Activated CD4-positive, alpha-beta memory T cell treated with anti-CD3 and anti-CD28 coated beads, Interleukin-2, amount 10 ng/mL, durations not matched to agents 7 days and 5 days (primary cell): Measurements from ENCODE around the gene ZFYVE28. TPM values are rescaled to one million over a fixed set of nuclear protein-coding genes. Genes with fewer than 3 reads are reported as not detected.

Source experiments
- CTCF ChIA-PET: fragments of 350-600 bp; sonication (Branson Sonifier 250); formaldehyde crosslinking; loops from one replicate; lab custom pipeline; 2021; ENCODE audit warnings: antibody characterized with exemption, inconsistent platforms; lab: Charles Lee
- POLR2A ChIA-PET: fragments of 350-600 bp; sonication (Branson Sonifier 250); formaldehyde crosslinking; loops from one replicate; lab custom pipeline; 2021; ENCODE audit warnings: antibody characterized with exemption; lab: Charles Lee
- DNase-seq: peaks from one replicate; pipeline ENCODE4 v3.0.0-alpha.2; 2020
- H3K27ac Mint-ChIP-seq: one replicate; pipeline ENCODE4 v1.8.0; 2021; ENCODE audit warnings: mild to moderate bottlenecking, mixed read lengths
- H3K27me3 Mint-ChIP-seq: one replicate; pipeline ENCODE4 v1.8.0; 2021; ENCODE audit warnings: mixed read lengths
- H3K36me3 Mint-ChIP-seq: one replicate; pipeline ENCODE4 v1.8.0; 2021; ENCODE audit warnings: low read depth, mixed read lengths
- H3K4me1 Mint-ChIP-seq: one replicate; pipeline ENCODE4 v1.8.0; 2021; ENCODE audit warnings: mixed read lengths
- H3K4me3 Mint-ChIP-seq: one replicate; pipeline ENCODE4 v1.8.0; 2021; ENCODE audit warnings: mild to moderate bottlenecking, mixed read lengths
- H3K9me3 Mint-ChIP-seq: one replicate; pipeline ENCODE4 v1.8.0; 2021; ENCODE audit warnings: mixed read lengths
- total RNA-seq, 2 experiments: library from RNA; stranded (reverse); gene quantifications; one replicate each; pipeline ENCODE4 v1.2.3, GENCODE V29; 2021

The ZFYVE28 gene
- total RNA-seq, 2 experiments from 2014 or later = 38.9 to 40.1 TPM

DNA sequence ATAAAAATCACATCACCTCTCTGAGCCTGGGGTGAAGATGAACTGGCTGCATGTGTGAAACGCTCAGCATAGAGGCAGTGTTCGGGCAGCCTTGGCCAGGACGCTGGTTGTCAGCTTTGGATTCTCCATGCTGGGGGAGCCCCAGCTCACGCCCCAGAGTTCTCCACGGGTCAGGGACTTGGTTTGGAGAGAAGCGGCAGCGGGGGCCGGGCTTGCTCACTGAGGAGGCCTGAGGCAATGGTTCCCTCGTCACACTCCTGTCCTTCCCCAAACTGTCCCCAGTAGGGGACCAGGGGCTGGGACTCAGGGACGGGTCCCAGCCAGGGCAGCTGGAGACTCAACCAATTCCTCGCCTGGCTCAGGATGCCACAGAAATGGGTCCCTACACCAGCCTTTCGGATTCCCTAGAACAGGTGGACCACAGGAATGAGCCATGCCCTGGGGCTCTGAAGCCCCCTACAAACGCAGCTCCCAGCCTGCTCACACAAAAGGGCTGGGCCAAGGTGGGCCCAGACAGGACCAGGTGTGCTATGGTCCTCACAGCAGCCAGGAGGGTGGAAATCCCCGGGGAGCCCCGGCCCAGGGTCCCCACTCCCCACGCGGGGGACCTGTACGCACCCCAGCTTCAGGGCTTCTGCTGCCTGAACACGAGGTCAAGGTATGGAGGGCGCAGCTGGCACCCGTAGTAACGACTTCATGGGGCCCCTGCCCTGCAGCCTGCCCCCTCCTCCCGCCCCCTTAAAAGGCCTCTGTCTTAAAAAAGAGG is 157.9 kb downstream of the ZFYVE28 start:
- Mint-ChIP-seq H3K36me3 (no peaks in the 10 kb centered on the region), H3K27me3 (no peaks in the 10 kb centered on the region), H3K9me3 (no peaks in the 10 kb centered on the region), H3K4me3 (peak overlapping the region; percentile 67), H3K27ac (no peak overlapping the region), H3K4me1 (peaks cover 4% of the 10 kb centered on the region)
- no peak for DNase-seq
- POLR2A ChIA-PET = interaction anchor here (0.7 to 2.7 kb wide), 5 partner anchors 19 to 208 kb away, joined by 3 to 25 read pairs (median 3); partner anchors contain the start of genes HAUS3, POLN and RNF4
- CTCF ChIA-PET = no interaction called here

DNA sequence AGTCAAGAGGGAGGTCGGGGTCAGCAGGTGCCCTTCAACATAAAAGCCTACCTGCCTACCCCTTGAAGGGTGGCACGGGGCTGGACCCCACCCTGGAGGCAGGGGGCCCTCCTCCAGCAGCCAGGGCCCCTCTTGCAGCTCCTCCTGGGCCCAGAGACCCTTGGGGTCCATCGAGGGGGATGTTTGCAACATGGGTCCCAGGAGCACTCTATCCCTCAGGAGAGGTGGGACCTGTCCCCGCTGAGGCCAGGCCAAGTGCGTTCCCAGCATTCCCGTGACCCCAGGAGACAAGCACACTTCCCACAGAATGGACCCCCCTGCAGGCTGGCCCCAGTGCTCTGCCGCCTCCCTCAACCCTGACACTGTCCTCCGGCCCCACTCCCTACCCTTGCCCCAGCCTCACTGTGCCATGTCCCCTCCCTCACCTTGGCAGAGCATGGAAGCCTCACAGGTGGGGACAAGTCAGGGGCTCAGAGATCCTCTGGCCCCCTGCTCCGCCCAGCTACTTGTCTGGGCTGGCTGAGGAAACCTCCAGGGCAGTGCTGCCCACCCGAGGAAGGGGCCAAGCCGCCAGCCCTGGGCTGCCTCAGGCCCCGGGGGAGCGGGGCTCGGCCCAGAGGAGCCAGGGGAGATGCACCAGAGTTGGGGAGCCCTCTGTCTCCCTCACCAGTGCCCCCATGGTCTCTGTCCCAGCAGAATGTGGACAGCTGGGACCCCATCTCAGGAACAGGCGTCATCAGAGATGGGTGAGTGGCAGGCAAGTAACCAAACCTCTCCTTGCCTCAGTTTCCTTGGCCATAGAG is 158.7 kb downstream of the ZFYVE28 start:
- Mint-ChIP-seq H3K4me1 (peaks cover 4% of the 10 kb centered on the region), H3K27ac (no peak overlapping the region), H3K4me3 (peak overlapping the region; percentile 67), H3K36me3 (no peaks in the 10 kb centered on the region), H3K27me3 (no peaks in the 10 kb centered on the region), H3K9me3 (no peaks in the 10 kb centered on the region)
- no peak for DNase-seq
- ChIA-PET CTCF (no interaction called here), POLR2A (interaction anchor here (0.7 to 1.7 kb wide), 3 partner anchors 18 to 66 kb away, joined by 3 read pairs; partner anchors contain the start of genes HAUS3 and POLN)

DNA sequence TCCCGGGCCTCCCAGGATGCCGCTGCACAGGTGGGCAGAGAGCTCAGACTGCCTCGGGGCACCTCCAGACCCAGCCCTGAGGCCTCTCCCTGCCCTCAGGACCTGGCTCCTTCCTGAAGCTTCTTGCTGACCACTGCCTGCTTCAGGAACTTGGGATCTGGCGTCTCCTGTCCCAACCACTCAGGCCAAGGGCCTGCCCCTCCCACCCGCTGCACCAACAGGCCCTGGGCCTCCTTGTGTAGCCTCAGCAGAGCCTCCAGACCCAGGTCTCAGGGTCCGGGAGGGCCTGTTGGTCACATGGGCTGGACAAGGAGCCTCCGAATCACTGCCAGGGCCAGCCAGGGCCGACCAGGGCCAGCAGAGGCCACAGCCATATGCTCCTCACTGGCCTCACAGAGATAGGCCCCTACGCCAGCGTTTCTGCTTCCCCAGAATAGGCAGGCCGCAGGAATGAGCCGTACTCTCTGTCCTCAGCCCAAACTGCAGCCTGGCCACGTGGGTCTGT is 159.4 kb downstream of the ZFYVE28 start:
- no peaks in the 10 kb centered on the region for H3K9me3 Mint-ChIP-seq
- no peaks in the 10 kb centered on the region for H3K27me3 Mint-ChIP-seq
- no peak overlapping the region for H3K4me3 Mint-ChIP-seq
- no peaks in the 10 kb centered on the region for H3K36me3 Mint-ChIP-seq
- H3K4me1 Mint-ChIP-seq = peaks cover 4% of the 10 kb centered on the region
- CTCF ChIA-PET = no interaction called here
- no peak overlapping the region for H3K27ac Mint-ChIP-seq
- POLR2A ChIA-PET = interaction anchor here (1.4 kb wide), 1 partner anchor 17 kb away, joined by 3 read pairs; the partner anchor contains the start of genes HAUS3 and POLN
- DNase-seq = no peak

GRCh38 chr4:2258091-2259035 is 160.1 kb downstream of the ZFYVE28 start:
- Mint-ChIP-seq H3K36me3 (no peaks in the 10 kb centered on the region), H3K27ac (no peak overlapping the region), H3K4me1 (peaks cover 2% of the 10 kb centered on the region), H3K9me3 (no peaks in the 10 kb centered on the region), H3K27me3 (no peaks in the 10 kb centered on the region), H3K4me3 (no peak overlapping the region)
- CTCF ChIA-PET = no interaction called here
- POLR2A ChIA-PET = interaction anchor here (2.0 kb wide), 1 partner anchor 16 kb away, joined by 5 read pairs; the partner anchor contains the start of genes HAUS3 and POLN
- DNase-seq = peak; percentile 15

GRCh38 chr4:2257361-2258081 is 160.9 kb downstream of the ZFYVE28 start:
- Mint-ChIP-seq H3K27ac (no peak overlapping the region), H3K4me1 (no peaks in the 10 kb centered on the region), H3K36me3 (no peaks in the 10 kb centered on the region), H3K4me3 (no peak overlapping the region), H3K9me3 (no peaks in the 10 kb centered on the region), H3K27me3 (no peaks in the 10 kb centered on the region)
- DNase-seq = peak; percentile 15
- POLR2A ChIA-PET = interaction anchor here (2.0 kb wide), 1 partner anchor 15 kb away, joined by 5 read pairs; the partner anchor contains the start of genes HAUS3 and POLN
- CTCF ChIA-PET = no interaction called here

DNA sequence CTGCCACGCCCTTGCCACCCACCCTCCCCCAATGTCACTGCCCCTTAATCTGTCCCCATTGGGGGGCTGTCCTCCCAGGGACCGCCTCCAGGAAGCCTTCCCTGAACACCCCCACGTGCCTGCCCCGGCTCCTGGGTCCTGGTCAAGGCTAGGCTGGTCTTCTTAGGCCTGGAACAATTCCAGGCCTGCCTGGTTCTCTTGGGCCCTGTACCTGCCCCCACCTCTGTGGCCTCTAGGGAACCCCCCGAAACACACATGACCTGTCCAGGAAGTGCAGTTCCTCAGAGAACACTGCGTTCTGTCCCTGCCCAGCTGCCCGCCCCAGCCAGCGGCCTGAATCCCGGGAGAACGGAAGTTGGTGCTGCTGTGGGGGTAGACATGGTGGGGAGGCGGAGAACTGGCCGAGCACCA is 161.7 kb downstream of the ZFYVE28 start:
- DNase-seq = peak; percentile 16
- no peaks in the 10 kb centered on the region for H3K36me3 Mint-ChIP-seq
- H3K9me3 Mint-ChIP-seq = no peaks in the 10 kb centered on the region
- no peaks in the 10 kb centered on the region for H3K4me1 Mint-ChIP-seq
- ChIA-PET CTCF (no interaction called here), POLR2A (interaction anchor here (2.0 kb wide), 1 partner anchor 15 kb away, joined by 5 read pairs; the partner anchor contains the start of genes HAUS3 and POLN)
- H3K4me3 Mint-ChIP-seq = no peak overlapping the region
- no peak overlapping the region for H3K27ac Mint-ChIP-seq
- H3K27me3 Mint-ChIP-seq = no peaks in the 10 kb centered on the region

DNA sequence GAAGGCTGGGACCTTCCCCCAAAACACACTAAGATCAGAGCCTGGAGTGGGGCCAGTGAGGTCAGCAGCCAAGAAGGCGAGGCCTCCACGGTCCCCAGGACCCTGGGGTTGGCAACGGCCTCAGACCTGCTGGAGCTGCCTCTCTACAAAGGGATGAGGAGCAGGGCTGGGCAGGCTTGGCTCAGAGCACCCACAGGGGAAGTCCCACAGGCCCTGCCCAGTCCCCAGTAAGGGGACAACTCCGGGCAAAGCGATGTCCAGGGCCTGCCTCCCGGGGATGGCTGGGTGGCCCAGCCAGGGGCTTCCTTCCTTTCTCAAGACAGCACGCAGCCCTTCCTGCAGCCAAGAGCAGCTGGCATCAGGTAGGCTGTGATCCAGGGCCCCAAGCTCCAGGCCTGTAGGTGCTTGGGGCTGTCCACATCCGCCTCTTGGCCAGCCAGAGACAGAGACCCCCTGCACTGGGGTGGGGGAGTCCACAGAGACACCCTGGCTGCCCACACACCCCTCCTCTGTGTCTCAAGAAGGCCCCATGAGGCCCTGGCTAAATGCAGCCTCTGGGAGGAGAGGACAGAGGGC is 162.2 kb downstream of the ZFYVE28 start:
- H3K27ac Mint-ChIP-seq = no peak overlapping the region
- DNase-seq = peak; percentile 15
- POLR2A ChIA-PET = no interaction called here
- CTCF ChIA-PET = no interaction called here
- H3K4me3 Mint-ChIP-seq = no peak overlapping the region
- H3K4me1 Mint-ChIP-seq = no peaks in the 10 kb centered on the region
- H3K9me3 Mint-ChIP-seq = no peaks in the 10 kb centered on the region
- H3K36me3 Mint-ChIP-seq = no peaks in the 10 kb centered on the region
- no peaks in the 10 kb centered on the region for H3K27me3 Mint-ChIP-seq

GRCh38 chr4:2255501-2256155 is 162.8 kb downstream of the ZFYVE28 start:
- CTCF ChIA-PET = no interaction called here
- H3K27me3 Mint-ChIP-seq = no peaks in the 10 kb centered on the region
- H3K4me3 Mint-ChIP-seq = no peak overlapping the region
- POLR2A ChIA-PET = no interaction called here
- DNase-seq = peak; percentile 14
- no peak overlapping the region for H3K27ac Mint-ChIP-seq
- H3K9me3 Mint-ChIP-seq = no peaks in the 10 kb centered on the region
- no peaks in the 10 kb centered on the region for H3K36me3 Mint-ChIP-seq
- no peaks in the 10 kb centered on the region for H3K4me1 Mint-ChIP-seq

GRCh38 chr4:2254665-2255500 is 163.6 kb downstream of the ZFYVE28 start:
- CTCF ChIA-PET = interaction anchor here (0.6 kb wide), 1 partner anchor 13 kb away, joined by 3 read pairs; the partner anchor contains the start of genes HAUS3 and POLN
- Mint-ChIP-seq H3K27ac (no peak overlapping the region), H3K4me3 (no peak overlapping the region), H3K9me3 (no peaks in the 10 kb centered on the region), H3K27me3 (no peaks in the 10 kb centered on the region), H3K4me1 (no peaks in the 10 kb centered on the region), H3K36me3 (no peaks in the 10 kb centered on the region)
- DNase-seq = peak; percentile 14
- POLR2A ChIA-PET = no interaction called here

DNA sequence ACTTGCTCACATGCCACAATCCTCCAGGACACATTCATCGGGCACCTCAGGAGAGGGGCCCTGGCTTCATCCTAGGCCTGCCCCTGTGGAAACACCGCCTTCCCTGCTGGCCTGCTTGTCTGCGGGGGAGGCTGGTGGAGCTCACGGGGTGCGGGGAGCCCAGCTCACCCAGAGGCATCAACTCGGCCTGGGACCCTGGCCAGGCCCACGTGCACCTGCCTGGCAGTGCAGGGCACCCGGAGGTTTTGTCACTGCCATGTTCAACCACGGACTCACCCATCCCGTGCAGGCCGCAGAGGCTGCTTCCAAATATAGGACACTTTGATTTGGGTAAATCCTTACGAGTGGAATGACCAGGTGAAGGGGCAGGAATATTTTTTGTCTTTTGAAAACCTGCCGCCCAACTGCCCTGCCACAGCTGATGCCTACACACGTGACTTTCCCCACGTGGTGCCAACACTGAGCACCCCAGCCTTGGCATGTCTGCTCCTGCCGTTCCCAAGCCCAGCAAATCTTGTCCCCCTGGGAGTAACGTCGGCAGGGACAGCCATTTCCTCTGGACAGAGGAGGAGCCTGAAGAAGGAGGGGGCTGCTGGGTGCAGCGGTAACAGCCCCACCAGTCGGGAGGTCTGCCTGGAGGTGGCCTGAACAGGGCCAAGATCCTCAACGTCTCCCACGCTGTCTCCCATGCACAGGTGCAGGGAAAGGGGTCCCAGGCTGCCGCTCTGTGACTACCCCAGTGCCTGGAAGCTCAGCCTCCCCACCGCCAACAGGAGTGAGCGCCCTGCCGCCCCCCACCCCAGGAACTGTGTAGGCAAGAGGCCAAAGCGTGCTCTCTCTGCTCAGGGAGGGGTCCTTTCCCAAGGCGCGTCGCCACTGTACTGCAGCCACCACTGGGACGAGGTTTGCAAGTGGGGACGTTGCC is 165.0 kb downstream of the ZFYVE28 start:
- no peaks in the 10 kb centered on the region for H3K4me1 Mint-ChIP-seq
- H3K27ac Mint-ChIP-seq = no peak overlapping the region
- H3K36me3 Mint-ChIP-seq = no peaks in the 10 kb centered on the region
- DNase-seq = peak; percentile 3
- H3K4me3 Mint-ChIP-seq = no peak overlapping the region
- ChIA-PET POLR2A (no interaction called here), CTCF (no interaction called here)
- H3K27me3 Mint-ChIP-seq = no peaks in the 10 kb centered on the region
- H3K9me3 Mint-ChIP-seq = no peaks in the 10 kb centered on the region
